ENCODE results near the gene BRCC3. TPM values are rescaled to one million over a fixed set of nuclear protein-coding genes. Genes with fewer than 3 reads are reported as not detected.

The BRCC3 gene
- total RNA-seq, 2 experiments from 2014 or later = 11.9 to 25.8 TPM

GRCh38 chrX:155028129-155028528 lies 43.2 kb upstream of the BRCC3 start:
- CTCF ChIA-PET (ENCODE audit: unreplicated experiment) = no interaction called here
- peak overlapping the region; percentile 93 for H3K4me3 ChIP-seq (ENCODE audit: low read depth, low read length, poor library complexity, severe bottlenecking)
- H2AFZ ChIP-seq (ENCODE audit: low read length) = no peak overlapping the region; the same call in 1 of the 2 replicates
- no peak for TF ChIP-seq EZH2phosphoT487 (IDR thresholded peaks at IDR 0.05; ENCODE audit: borderline replicate concordance, low read depth, low read length)
- TF ChIP-seq CTCF (conservative IDR thresholded peaks at IDR 0.05; ENCODE audit: low read length) = peak; percentile 46
- peak overlapping the region; percentile 80 for H3K4me2 ChIP-seq (ENCODE audit: low read length)
- peaks cover 9% of the 10 kb centered on the region for H3K4me1 ChIP-seq (ENCODE audit: insufficient read depth, low read length, poor library complexity, severe bottlenecking)
- H3K36me3 ChIP-seq (ENCODE audit: insufficient read depth, low read length) = no peaks in the 10 kb centered on the region
- H4K20me1 ChIP-seq (ENCODE audit: insufficient read depth, low read length) = no peaks in the 10 kb centered on the region
- no peaks in the 10 kb centered on the region for H3K9me2 ChIP-seq (ENCODE audit: insufficient read depth, low read length)
- peak overlapping the region; percentile 95 for H3K27ac ChIP-seq (ENCODE audit: low read depth, low read length, poor library complexity, severe bottlenecking)
- BruUV-seq (replicated peaks) = no TSS peak
- intact Hi-C loops (cut with micrococcal nuclease; ENCODE audit: unreplicated experiment) = loop anchor here (5.0 kb wide), 3 partner anchors 46 to 266 kb away; partner anchors contain the start of genes DKC1 and VBP1
- no peaks in the 10 kb centered on the region for H3K9me3 ChIP-seq (ENCODE audit: low read length)
- peak; percentile 30 for DNase-seq (ENCODE audit: low spot score)
- POLR2A ChIA-PET = no interaction called here
- H3K79me2 ChIP-seq (ENCODE audit: insufficient read depth, low read depth, low read length) = peaks cover 43% of the 10 kb centered on the region

GRCh38 chrX:155028877-155029291 lies 42.4 kb upstream of the BRCC3 start:
- Histone ChIP-seq H3K4me1 (ENCODE audit: insufficient read depth, low read length, poor library complexity, severe bottlenecking) (peaks cover 9% of the 10 kb centered on the region), H3K4me3 (ENCODE audit: low read depth, low read length, poor library complexity, severe bottlenecking) (peak overlapping the region; percentile 93), H3K27ac (ENCODE audit: low read depth, low read length, poor library complexity, severe bottlenecking) (no peak overlapping the region), H4K20me1 (ENCODE audit: insufficient read depth, low read length) (no peaks in the 10 kb centered on the region), H3K79me2 (ENCODE audit: insufficient read depth, low read depth, low read length) (peaks cover 48% of the 10 kb centered on the region), H3K4me2 (ENCODE audit: low read length) (peak overlapping the region; percentile 80), H3K36me3 (ENCODE audit: insufficient read depth, low read length) (peaks cover 5% of the 10 kb centered on the region), H3K9me3 (ENCODE audit: low read length) (no peaks in the 10 kb centered on the region), H2AFZ (ENCODE audit: low read length) (no peak overlapping the region), H3K9me2 (ENCODE audit: insufficient read depth, low read length) (no peaks in the 10 kb centered on the region)
- ChIA-PET POLR2A (interaction anchor here (0.7 kb wide), 1 partner anchor 136 kb away, joined by 6 read pairs; no protein-coding TSS in a partner anchor), CTCF (ENCODE audit: unreplicated experiment) (no interaction called here)
- intact Hi-C loops (cut with micrococcal nuclease; ENCODE audit: unreplicated experiment) = loop anchor here (5.0 kb wide), 3 partner anchors 47 to 267 kb away; partner anchors contain the start of genes DKC1 and VBP1
- TF ChIP-seq EZH2phosphoT487 (IDR thresholded peaks at IDR 0.05; ENCODE audit: borderline replicate concordance, low read depth, low read length) (no peak), CTCF (conservative IDR thresholded peaks at IDR 0.05; ENCODE audit: low read length) (no peak)
- no peak for DNase-seq (ENCODE audit: low spot score)
- no TSS peak for BruUV-seq (replicated peaks)

DNA sequence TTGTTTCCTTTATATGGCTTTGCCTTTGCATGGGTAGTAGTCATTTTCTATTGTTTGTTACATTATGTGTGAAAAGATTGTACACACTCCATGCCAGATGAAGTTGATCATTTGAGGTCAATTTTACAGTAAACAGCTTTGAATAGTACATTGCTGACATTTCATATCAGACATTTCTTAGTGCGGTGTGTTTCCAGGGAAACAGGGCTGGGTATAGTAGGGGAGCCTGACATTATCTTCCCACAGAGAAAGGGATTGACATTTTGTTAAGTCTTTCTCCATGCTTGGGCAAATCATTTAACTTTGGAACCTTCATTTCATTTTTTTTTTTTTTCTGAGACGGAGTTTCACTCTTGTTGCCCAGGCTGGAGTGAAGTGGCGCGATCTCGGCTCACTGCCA lies 39.7 kb upstream of the BRCC3 start:
- Histone ChIP-seq H3K4me3 (ENCODE audit: low read depth, low read length, poor library complexity, severe bottlenecking) (no peak overlapping the region), H3K36me3 (ENCODE audit: insufficient read depth, low read length) (peaks cover 33% of the 10 kb centered on the region), H3K79me2 (ENCODE audit: insufficient read depth, low read depth, low read length) (peaks cover 49% of the 10 kb centered on the region), H3K9me3 (ENCODE audit: low read length) (peaks cover 5% of the 10 kb centered on the region; the same call in 1 of the 2 replicates), H2AFZ (ENCODE audit: low read length) (no peak overlapping the region), H4K20me1 (ENCODE audit: insufficient read depth, low read length) (no peaks in the 10 kb centered on the region), H3K4me1 (ENCODE audit: insufficient read depth, low read length, poor library complexity, severe bottlenecking) (peaks cover 9% of the 10 kb centered on the region), H3K4me2 (ENCODE audit: low read length) (no peak overlapping the region), H3K27ac (ENCODE audit: low read depth, low read length, poor library complexity, severe bottlenecking) (no peak overlapping the region), H3K9me2 (ENCODE audit: insufficient read depth, low read length) (no peaks in the 10 kb centered on the region)
- TF ChIP-seq CTCF (conservative IDR thresholded peaks at IDR 0.05; ENCODE audit: low read length) (no peak), EZH2phosphoT487 (IDR thresholded peaks at IDR 0.05; ENCODE audit: borderline replicate concordance, low read depth, low read length) (no peak)
- intact Hi-C loops (cut with micrococcal nuclease; ENCODE audit: unreplicated experiment) = no loop called here
- CTCF ChIA-PET (ENCODE audit: unreplicated experiment) = no interaction called here
- DNase-seq (ENCODE audit: low spot score) = no peak
- BruUV-seq (replicated peaks) = no TSS peak
- POLR2A ChIA-PET = interaction anchor here (0.7 kb wide), 3 partner anchors 27 to 1058 kb away, joined by 3 to 6 read pairs (median 3); no protein-coding TSS in a partner anchor
